ENCODE measurements around the gene MORC3. TPM values are rescaled to one million over a fixed set of nuclear protein-coding genes. Genes with fewer than 3 reads are reported as not detected.
"Not testable (repeated sequence)": the region's sequence is repeated elsewhere in the genome, so short reads cannot be mapped to it uniquely, and the experiment has no call there.

The MORC3 gene
- total RNA-seq, 2 experiments from 2014 or later, result 23.0 to 34.3 TPM

- no peaks in the 10 kb centered on the region for H3K79me2 ChIP-seq (ENCODE audit: insufficient read depth, low read depth, low read length)
- H3K4me2 ChIP-seq (ENCODE audit: low read length), result no peak overlapping the region
- H2AFZ ChIP-seq (ENCODE audit: low read length), result no peak overlapping the region
- H4K20me1 ChIP-seq (ENCODE audit: insufficient read depth, low read length), result no peaks in the 10 kb centered on the region
- no peak for TF ChIP-seq EZH2phosphoT487 (IDR thresholded peaks at IDR 0.05; ENCODE audit: borderline replicate concordance, low read depth, low read length)
- TF ChIP-seq CTCF (conservative IDR thresholded peaks at IDR 0.05; ENCODE audit: low read length), result no peak
- H3K4me3 ChIP-seq (ENCODE audit: low read depth, low read length, poor library complexity, severe bottlenecking), result no peak overlapping the region
- no peaks in the 10 kb centered on the region for H3K9me2 ChIP-seq (ENCODE audit: insufficient read depth, low read length)
- DNase-seq (ENCODE audit: low spot score), result no peak
- ChIA-PET CTCF (ENCODE audit: unreplicated experiment) (no interaction called here), POLR2A (no interaction called here)
- no TSS peak for BruUV-seq (replicated peaks)
- intact Hi-C loops (cut with micrococcal nuclease; ENCODE audit: unreplicated experiment), result no loop called here
- H3K36me3 ChIP-seq (ENCODE audit: insufficient read depth, low read length), result peaks cover 38% of the 10 kb centered on the region
- no peaks in the 10 kb centered on the region for H3K4me1 ChIP-seq (ENCODE audit: insufficient read depth, low read length, poor library complexity, severe bottlenecking)
- no peak overlapping the region for H3K27ac ChIP-seq (ENCODE audit: low read depth, low read length, poor library complexity, severe bottlenecking)
- H3K9me3 ChIP-seq (ENCODE audit: low read length), result no peaks in the 10 kb centered on the region
These were observed 59.3 kb downstream of the MORC3 start for GRCh38 chr21:36379251-36379650.

DNA sequence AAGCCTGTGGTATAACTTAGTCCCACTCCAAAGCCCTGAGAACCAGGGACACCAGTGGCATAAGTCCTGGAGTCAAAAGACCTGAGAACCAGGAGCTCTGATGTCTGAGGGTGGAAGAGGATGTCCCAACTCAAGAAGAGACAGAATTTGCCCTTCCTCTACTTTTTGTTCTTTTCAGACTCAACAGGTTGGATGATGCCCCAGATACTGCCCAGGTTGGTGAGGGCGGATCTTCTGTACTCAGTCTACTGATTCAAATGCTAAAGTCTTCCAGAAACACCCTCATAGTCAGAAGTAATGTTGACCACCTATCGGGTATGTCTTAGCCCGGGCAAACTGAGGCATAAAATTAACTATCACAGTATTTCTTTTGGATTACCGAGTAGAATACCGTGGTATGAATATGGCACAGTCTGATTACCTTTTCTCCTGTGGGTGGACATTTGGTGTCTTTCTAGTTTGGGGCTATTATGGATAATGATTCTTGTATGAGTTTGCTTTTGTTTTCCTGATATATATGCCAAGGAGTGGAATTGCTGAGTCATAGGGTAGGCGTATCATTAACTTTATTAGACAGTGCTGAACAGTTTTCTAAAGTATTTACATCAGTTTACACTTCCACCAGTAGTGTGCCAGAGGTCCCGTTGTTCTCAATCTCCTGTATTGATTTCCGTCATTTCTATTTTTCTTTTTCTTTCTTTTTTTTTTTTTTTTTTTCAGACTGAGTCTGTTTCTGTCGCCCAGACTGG lies 62.0 kb downstream of the MORC3 start:
- H3K4me1 ChIP-seq (ENCODE audit: insufficient read depth, low read length, poor library complexity, severe bottlenecking), result peaks cover 8% of the 10 kb centered on the region
- intact Hi-C loops (cut with micrococcal nuclease; ENCODE audit: unreplicated experiment), result no loop called here
- H3K9me2 ChIP-seq (ENCODE audit: insufficient read depth, low read length), result no peaks in the 10 kb centered on the region
- ChIA-PET CTCF (ENCODE audit: unreplicated experiment) (no interaction called here), POLR2A (interaction anchor here (0.6 to 0.9 kb wide), 2 partner anchors 10 to 166 kb away, joined by 3 to 4 read pairs; no protein-coding TSS in a partner anchor)
- H2AFZ ChIP-seq (ENCODE audit: low read length), result no peak overlapping the region
- H3K79me2 ChIP-seq (ENCODE audit: insufficient read depth, low read depth, low read length), result no peaks in the 10 kb centered on the region
- BruUV-seq (replicated peaks), result no TSS peak
- no peak overlapping the region for H3K4me2 ChIP-seq (ENCODE audit: low read length)
- no peak overlapping the region for H3K4me3 ChIP-seq (ENCODE audit: low read depth, low read length, poor library complexity, severe bottlenecking)
- DNase-seq (ENCODE audit: low spot score), result no peak
- peaks cover 12% of the 10 kb centered on the region for H3K36me3 ChIP-seq (ENCODE audit: insufficient read depth, low read length)
- H3K27ac ChIP-seq (ENCODE audit: low read depth, low read length, poor library complexity, severe bottlenecking), result no peak overlapping the region
- H4K20me1 ChIP-seq (ENCODE audit: insufficient read depth, low read length), result no peaks in the 10 kb centered on the region
- H3K9me3 ChIP-seq (ENCODE audit: low read length), result no peaks in the 10 kb centered on the region
- no peak for TF ChIP-seq CTCF (conservative IDR thresholded peaks at IDR 0.05; ENCODE audit: low read length)
- TF ChIP-seq EZH2phosphoT487 (IDR thresholded peaks at IDR 0.05; ENCODE audit: borderline replicate concordance, low read depth, low read length), result no peak

DNA sequence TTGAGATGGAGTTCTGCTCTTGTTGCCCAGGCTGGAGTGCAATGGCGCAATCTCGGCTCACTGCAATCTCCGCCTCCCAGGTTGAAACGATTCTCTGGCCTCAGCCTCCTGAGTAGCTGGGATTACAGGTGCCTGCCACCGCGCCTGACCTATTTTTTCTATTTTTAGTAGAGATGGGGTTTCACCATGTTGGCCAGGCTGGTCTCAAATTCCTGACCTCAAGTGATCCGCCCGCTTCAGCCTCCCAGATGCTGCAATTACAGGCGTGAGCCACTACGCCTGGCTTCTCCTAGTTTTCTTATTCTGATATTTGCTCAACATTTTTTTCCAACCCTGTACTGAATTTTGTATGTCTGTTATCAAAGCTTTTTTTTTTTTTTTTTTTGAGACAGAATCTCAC lies 62.7 kb downstream of the MORC3 start:
- H3K36me3 ChIP-seq (ENCODE audit: insufficient read depth, low read length); intact Hi-C loops (cut with micrococcal nuclease; ENCODE audit: unreplicated experiment); BruUV-seq (replicated peaks); DNase-seq (ENCODE audit: low spot score); H3K9me3 ChIP-seq (ENCODE audit: low read length); H3K4me1 ChIP-seq (ENCODE audit: insufficient read depth, low read length, poor library complexity, severe bottlenecking); H3K4me2 ChIP-seq (ENCODE audit: low read length); H4K20me1 ChIP-seq (ENCODE audit: insufficient read depth, low read length); H3K4me3 ChIP-seq (ENCODE audit: low read depth, low read length, poor library complexity, severe bottlenecking); H2AFZ ChIP-seq (ENCODE audit: low read length); H3K79me2 ChIP-seq (ENCODE audit: insufficient read depth, low read depth, low read length); CTCF ChIA-PET (ENCODE audit: unreplicated experiment); H3K9me2 ChIP-seq (ENCODE audit: insufficient read depth, low read length); H3K27ac ChIP-seq (ENCODE audit: low read depth, low read length, poor library complexity, severe bottlenecking): not testable (repeated sequence)
- POLR2A ChIA-PET, result interaction anchor here (0.6 to 0.9 kb wide), 3 partner anchors 11 to 471 kb away, joined by 3 to 4 read pairs (median 3); no protein-coding TSS in a partner anchor

Data from OCI-LY7 (cell line).